ENCODE results near the gene TMEM63C.

TMEM63C gene

GRCh38 chr14:77185093-77185465, 3.5 kb downstream of the TMEM63C start:
- no peak for DNase-seq (ENCODE audit: low read depth)
- no peak overlapping the region for H3K4me3 ChIP-seq (ENCODE audit: low read depth, low read length)
- TF ChIP-seq, protein P1, sequence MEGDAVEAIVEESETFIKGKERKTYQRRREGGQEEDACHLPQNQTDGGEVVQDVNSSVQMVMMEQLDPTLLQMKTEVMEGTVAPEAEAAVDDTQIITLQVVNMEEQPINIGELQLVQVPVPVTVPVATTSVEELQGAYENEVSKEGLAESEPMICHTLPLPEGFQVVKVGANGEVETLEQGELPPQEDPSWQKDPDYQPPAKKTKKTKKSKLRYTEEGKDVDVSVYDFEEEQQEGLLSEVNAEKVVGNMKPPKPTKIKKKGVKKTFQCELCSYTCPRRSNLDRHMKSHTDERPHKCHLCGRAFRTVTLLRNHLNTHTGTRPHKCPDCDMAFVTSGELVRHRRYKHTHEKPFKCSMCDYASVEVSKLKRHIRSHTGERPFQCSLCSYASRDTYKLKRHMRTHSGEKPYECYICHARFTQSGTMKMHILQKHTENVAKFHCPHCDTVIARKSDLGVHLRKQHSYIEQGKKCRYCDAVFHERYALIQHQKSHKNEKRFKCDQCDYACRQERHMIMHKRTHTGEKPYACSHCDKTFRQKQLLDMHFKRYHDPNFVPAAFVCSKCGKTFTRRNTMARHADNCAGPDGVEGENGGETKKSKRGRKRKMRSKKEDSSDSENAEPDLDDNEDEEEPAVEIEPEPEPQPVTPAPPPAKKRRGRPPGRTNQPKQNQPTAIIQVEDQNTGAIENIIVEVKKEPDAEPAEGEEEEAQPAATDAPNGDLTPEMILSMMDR (conservative IDR thresholded peaks at IDR 0.05; ENCODE audit: low read depth, low read length) = no peak

- TF ChIP-seq, protein P1 (conservative IDR thresholded peaks at IDR 0.05; ENCODE audit: low read depth, low read length) = no peak
- H3K4me3 ChIP-seq (ENCODE audit: low read depth, low read length) = no peak overlapping the region
- peak; percentile 7 for DNase-seq (ENCODE audit: low read depth)
These were observed 5.5 kb downstream of the TMEM63C start for GRCh38 chr14:77186911-77187648.

GRCh38 chr14:77187649-77188012, 6.0 kb downstream of the TMEM63C start:
- DNase-seq (ENCODE audit: low read depth) = no peak
- H3K4me3 ChIP-seq (ENCODE audit: low read depth, low read length) = no peak overlapping the region
- TF ChIP-seq, protein P1 (conservative IDR thresholded peaks at IDR 0.05; ENCODE audit: low read depth, low read length) = no peak

DNA sequence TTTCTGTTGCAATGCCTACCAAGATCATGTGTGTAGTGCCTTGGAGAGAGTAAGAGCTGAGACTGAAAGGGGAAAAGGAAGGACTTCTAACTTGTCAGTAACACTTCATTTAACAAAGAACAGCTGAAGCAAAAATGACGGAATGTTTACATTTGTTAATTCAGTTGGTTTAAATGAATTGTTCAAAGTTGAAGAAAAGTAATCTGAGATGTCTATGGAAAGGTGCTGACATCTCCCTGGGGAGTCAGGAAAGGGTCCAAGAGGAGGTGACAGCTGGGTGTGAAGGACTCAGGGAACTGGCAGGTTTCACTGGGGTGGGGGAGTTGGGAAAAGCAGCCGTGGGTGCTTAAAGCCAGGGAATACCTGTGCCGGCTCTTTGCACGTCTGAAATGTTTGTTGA, 7.9 kb downstream of the TMEM63C start:
- TF ChIP-seq, protein P1 (conservative IDR thresholded peaks at IDR 0.05; ENCODE audit: low read depth, low read length) = no peak
- DNase-seq (ENCODE audit: low read depth) = no peak
- no peak overlapping the region for H3K4me3 ChIP-seq (ENCODE audit: low read depth, low read length)

DNA sequence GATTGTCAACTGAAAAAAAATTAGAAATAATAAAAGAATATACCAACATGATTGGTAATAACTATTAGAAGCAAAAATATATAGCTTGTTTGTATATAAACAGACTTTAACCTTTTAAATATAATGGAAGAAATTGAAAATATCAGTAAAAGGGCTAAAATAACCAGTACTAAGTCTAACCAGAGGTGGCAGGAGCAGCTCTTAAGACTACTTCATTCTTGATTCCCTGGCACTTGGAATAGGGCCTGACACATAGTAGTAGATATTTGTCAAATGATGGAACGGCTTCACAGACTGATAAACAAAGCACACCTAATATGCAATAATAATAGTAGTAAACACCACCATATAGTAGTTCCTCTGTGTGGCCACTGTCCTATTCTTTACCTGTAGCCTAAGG, 9.4 kb downstream of the TMEM63C start:
- H3K4me3 ChIP-seq (ENCODE audit: low read depth, low read length) = no peak overlapping the region
- TF ChIP-seq, protein P1 (conservative IDR thresholded peaks at IDR 0.05; ENCODE audit: low read depth, low read length) = no peak
- peak; percentile 7 for DNase-seq (ENCODE audit: low read depth)

DNA sequence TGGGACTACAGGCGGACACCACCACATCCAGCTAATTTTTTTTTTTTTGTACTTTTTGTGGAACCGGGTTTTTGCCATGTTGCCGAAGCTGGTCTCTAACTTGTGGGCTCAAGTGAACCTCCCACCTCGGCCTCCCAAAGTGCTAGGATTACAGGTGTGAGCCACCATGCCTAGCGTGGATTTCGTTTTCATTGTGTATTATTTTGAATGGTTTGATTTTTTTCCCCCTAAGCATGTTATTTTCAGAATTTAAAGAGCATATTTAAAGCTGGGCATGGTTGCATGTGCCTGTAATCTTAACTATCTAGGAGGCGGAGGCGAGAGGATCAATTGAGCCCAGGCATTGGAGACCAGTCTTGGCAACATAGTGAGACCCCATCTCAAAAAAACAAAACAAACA, 13.1 kb downstream of the TMEM63C start:
- TF ChIP-seq, protein P1 (conservative IDR thresholded peaks at IDR 0.05; ENCODE audit: low read depth, low read length) = no peak
- H3K4me3 ChIP-seq (ENCODE audit: low read depth, low read length) = no peak overlapping the region
- no peak for DNase-seq (ENCODE audit: low read depth)

DNA sequence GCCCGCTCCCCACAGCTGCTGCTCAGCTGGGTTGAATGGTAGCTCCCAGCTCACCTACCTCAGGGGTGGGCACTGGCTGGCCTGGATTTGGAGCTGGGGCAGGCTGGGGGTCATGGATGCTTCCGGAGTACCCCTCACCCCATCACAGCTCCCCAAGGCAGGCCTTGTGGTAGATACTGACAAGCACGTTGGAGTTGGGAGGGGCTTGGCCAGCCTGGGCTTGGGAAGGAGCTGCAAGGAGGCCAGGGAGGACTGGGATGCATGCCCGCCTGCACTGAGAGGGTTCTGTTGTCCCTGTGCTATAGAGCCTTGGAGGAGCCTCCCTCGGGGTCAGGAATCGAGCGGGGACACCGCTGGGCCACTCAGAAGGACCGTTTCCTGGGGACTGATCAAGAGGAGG, 14.2 kb downstream of the TMEM63C start:
- no peak overlapping the region for H3K4me3 ChIP-seq (ENCODE audit: low read depth, low read length)
- DNase-seq (ENCODE audit: low read depth) = no peak
- TF ChIP-seq, protein P1 (conservative IDR thresholded peaks at IDR 0.05; ENCODE audit: low read depth, low read length) = no peak

Measured in choroid plexus epithelial cell (primary cell).